ENCODE results near the gene FIGNL2.

The FIGNL2 gene

DNA sequence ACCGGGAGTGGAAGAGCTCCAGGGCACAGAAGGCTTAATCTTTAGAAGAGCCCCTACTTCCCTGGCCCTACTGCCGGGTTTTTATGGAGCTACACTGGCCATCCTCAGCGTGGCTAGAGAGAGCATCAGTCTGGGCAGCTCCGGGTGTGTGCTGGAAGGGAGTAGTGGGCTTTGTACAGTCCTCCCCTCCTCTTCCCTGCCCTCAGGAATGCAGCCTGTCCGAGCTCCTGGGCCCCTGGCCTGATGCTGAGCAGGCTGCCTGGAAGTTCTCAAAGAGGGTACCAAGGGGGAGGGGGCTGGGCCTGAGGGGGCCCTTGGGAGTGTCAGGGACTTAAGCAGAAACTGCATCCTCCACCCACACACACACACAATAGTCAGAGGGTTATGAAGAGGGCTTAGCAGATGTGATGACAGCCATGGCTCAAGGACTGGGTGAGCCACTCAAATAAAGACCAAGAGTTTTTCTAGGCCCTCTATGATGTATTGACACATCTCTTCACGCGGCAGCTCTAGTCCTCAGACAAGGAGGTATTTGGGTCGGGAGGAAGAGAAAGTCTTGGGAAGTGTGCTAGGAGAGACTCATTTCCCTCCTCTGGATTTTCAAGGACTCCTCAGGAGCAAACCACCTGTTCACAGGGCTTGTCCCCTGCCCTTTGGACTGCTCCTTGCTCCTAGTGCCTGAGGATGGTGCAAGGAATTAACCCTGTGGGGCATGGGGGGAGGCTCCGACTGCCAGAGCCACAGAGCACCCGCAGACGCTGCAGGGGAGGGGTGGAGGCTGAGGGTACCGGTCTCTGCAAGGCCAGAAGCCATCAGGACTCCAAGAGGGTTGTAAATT lies 16.5 kb upstream of the FIGNL2 start:
- no peak overlapping the region for H3K27ac ChIP-seq
- H3K27me3 ChIP-seq (replicated peaks), result peaks cover 30% of the 10 kb centered on the region
- no peak for DNase-seq
- no peak for TF ChIP-seq CTCF (IDR thresholded peaks at IDR 0.05; ENCODE audit: low read depth, low read length, missing control alignments)
- in situ Hi-C loops (cut with HindIII; ENCODE audit: low pct_ligation_motif_present, low sequenced_read_pairs), result no loop called here
- no peaks in the 10 kb centered on the region for H3K36me3 ChIP-seq (replicated peaks)
- H3K4me3 ChIP-seq (ENCODE audit: low read depth, low read length), result peak overlapping the region; percentile 52

- Histone ChIP-seq H3K27me3 (replicated peaks) (peaks cover 22% of the 10 kb centered on the region), H3K4me3 (ENCODE audit: low read depth, low read length) (peak overlapping the region; percentile 52), H3K36me3 (replicated peaks) (no peaks in the 10 kb centered on the region), H3K27ac (no peak overlapping the region)
- in situ Hi-C loops (cut with HindIII; ENCODE audit: low pct_ligation_motif_present, low sequenced_read_pairs), result no loop called here
- TF ChIP-seq CTCF (IDR thresholded peaks at IDR 0.05; ENCODE audit: low read depth, low read length, missing control alignments), result no peak
- no peak for DNase-seq
Observed at GRCh38 chr12:51863933-51864832, 15.7 kb upstream of the FIGNL2 start.

GRCh38 chr12:51863363-51863932 lies 14.9 kb upstream of the FIGNL2 start:
- Histone ChIP-seq H3K27me3 (replicated peaks) (peaks cover 19% of the 10 kb centered on the region), H3K36me3 (replicated peaks) (no peaks in the 10 kb centered on the region), H3K27ac (no peak overlapping the region), H3K4me3 (ENCODE audit: low read depth, low read length) (peak overlapping the region; percentile 52)
- TF ChIP-seq CTCF (IDR thresholded peaks at IDR 0.05; ENCODE audit: low read depth, low read length, missing control alignments), result no peak
- DNase-seq, result no peak
- in situ Hi-C loops (cut with HindIII; ENCODE audit: low pct_ligation_motif_present, low sequenced_read_pairs), result no loop called here

DNA sequence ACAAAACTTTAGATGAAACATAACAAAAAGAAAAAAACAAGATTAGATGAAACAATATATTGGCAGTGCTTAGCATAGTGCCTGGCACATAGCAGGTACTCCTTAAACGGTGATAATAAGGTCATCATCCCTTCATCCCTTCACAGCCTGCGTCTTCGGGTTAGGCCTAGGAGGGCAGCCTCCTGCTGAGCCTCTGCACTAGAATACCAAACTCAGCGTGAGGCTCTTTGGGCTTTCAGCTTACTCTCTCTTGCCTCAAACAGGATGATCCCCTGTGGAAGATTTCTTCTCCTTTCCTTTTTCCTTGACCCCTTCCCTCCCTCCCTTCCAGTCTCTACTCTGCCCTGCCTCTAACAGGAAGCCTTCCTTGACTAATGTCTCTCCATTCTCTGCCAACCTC lies 14.4 kb upstream of the FIGNL2 start:
- in situ Hi-C loops (cut with HindIII; ENCODE audit: low pct_ligation_motif_present, low sequenced_read_pairs), result no loop called here
- TF ChIP-seq CTCF (IDR thresholded peaks at IDR 0.05; ENCODE audit: low read depth, low read length, missing control alignments), result no peak
- H3K27ac ChIP-seq, result no peak overlapping the region
- H3K36me3 ChIP-seq (replicated peaks), result no peaks in the 10 kb centered on the region
- DNase-seq, result no peak
- no peak overlapping the region for H3K4me3 ChIP-seq (ENCODE audit: low read depth, low read length)
- H3K27me3 ChIP-seq (replicated peaks), result peaks cover 19% of the 10 kb centered on the region

GRCh38 chr12:51860986-51861385 lies 12.5 kb upstream of the FIGNL2 start:
- peaks cover 24% of the 10 kb centered on the region for H3K27me3 ChIP-seq (replicated peaks)
- in situ Hi-C loops (cut with HindIII; ENCODE audit: low pct_ligation_motif_present, low sequenced_read_pairs), result no loop called here
- no peak for TF ChIP-seq CTCF (IDR thresholded peaks at IDR 0.05; ENCODE audit: low read depth, low read length, missing control alignments)

More at GRCh38 chr12:51860986-51861385, 12.5 kb upstream of the FIGNL2 start:
- no peak for DNase-seq
- Histone ChIP-seq H3K27ac (no peak overlapping the region), H3K4me3 (ENCODE audit: low read depth, low read length) (no peak overlapping the region), H3K36me3 (replicated peaks) (no peaks in the 10 kb centered on the region)

Data from brain microvascular endothelial cell (primary cell).